ENCODE measurements around the gene HACE1.

DNA sequence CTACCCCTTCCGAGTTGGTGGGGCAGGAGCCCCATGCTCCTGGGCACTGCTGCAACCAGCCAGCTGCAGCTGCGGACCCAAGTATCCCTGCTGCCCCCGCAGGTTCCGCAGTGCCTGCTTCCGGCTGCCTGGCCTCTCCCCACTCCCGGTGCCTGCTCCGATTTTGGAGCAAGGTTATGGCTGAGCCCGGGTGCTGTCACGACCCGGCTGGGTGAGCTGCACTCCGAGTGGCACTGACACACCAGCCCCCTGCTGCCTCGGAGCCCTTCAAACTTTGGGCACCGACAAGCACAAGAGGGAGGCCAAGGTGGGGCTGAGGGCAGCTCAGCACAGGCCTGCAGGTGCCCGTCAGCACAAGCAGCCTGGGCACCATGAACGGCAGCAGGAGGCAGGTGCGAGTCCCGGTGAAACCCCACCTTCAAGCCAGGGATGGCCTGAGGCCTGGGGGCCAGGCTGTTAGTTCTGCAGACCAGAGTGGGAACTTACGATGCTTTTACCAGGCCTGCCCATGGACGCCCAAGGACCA, 25.9 kb upstream of the HACE1 start:
- TF ChIP-seq SNAI2 (CRISPR knock-in tag; IDR thresholded peaks at IDR 0.05) = no peak
- TF ChIP-seq ZC3H10 (CRISPR knock-in tag; IDR thresholded peaks at IDR 0.05) = no peak

Measured in SK-N-SH treated with all-trans-retinoic acid at 6 μM for 48 hours (cell line).